ENCODE measurements around the gene LMLN. TPM values are rescaled to one million over a fixed set of nuclear protein-coding genes. Genes with fewer than 3 reads are reported as not detected.
A peak's percentile ranks its signal among the peaks of the same experiment; 100 is the strongest.
"Not testable (repeated sequence)": the region's sequence is repeated elsewhere in the genome, so short reads cannot be mapped to it uniquely, and the experiment has no call there.

LMLN gene, protein sequence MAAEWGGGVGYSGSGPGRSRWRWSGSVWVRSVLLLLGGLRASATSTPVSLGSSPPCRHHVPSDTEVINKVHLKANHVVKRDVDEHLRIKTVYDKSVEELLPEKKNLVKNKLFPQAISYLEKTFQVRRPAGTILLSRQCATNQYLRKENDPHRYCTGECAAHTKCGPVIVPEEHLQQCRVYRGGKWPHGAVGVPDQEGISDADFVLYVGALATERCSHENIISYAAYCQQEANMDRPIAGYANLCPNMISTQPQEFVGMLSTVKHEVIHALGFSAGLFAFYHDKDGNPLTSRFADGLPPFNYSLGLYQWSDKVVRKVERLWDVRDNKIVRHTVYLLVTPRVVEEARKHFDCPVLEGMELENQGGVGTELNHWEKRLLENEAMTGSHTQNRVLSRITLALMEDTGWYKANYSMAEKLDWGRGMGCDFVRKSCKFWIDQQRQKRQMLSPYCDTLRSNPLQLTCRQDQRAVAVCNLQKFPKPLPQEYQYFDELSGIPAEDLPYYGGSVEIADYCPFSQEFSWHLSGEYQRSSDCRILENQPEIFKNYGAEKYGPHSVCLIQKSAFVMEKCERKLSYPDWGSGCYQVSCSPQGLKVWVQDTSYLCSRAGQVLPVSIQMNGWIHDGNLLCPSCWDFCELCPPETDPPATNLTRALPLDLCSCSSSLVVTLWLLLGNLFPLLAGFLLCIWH
- 1 to 10 TPM; 2.3 to 4.5 (median 4.0) TPM for total RNA-seq
- 3.3 TPM for total RNA-seq (2013)

DNA sequence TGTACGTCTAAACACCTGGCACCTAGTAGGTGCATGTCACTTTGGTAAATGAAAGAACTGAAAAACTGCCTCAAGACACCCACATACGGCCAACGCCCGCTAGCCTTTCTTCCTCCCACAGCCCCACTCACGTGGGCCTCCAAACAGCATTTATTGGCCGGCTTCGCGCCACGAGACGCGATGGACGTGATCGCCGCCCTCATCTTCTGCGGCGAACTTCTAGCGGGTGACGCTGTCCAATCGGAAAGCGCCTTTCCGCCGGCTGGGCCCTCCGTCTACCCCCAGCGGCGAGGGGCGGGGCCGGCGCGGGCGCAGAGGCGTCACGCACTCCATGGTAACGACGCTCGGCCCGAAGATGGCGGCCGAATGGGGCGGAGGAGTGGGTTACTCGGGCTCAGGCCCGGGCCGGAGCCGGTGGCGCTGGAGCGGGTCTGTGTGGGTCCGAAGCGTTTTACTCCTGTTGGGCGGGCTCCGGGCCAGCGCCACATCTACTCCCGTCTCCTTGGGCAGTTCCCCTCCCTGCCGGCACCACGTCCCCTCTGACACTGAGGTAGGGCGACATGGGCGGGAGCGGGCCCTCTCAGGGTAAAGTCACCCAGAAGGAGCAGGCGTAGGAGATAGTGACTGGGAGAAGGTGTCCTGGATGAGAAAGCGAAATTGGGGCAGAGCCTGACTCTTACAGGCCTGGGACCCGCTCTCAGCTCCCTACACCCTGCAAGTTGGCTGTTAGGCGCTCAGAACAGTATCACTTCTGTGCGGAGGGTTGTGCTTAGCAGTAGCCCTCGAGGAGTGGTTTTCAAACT lies at the start of gene LMLN:
TSS of gene LMLN (plus strand) at position 327 of the 803 bp plus-strand sequence. CDS start at position 356, 29 bp downstream.
- Histone ChIP-seq H3K27me3 (ENCODE audit: control insufficient read depth, insufficient read depth, low read length) (no peaks in the 10 kb centered on the region), H3K9me3 (ENCODE audit: control insufficient read depth, insufficient read depth, low read length) (no peaks in the 10 kb centered on the region), H3K36me3 (ENCODE audit: control insufficient read depth, insufficient read depth, low read length) (peaks cover 17% of the 10 kb centered on the region), H3K4me3 (ENCODE audit: low read length) (peak within 1 kb of the TSS; percentile 90), H3K27ac (ENCODE audit: low read length) (peak within 1 kb of the TSS; percentile 80), H3K4me1 (ENCODE audit: control insufficient read depth, insufficient read depth, low read length) (peaks cover 22% of the 10 kb centered on the region)
- Mint-ChIP-seq H3K27me3 (ENCODE audit: low read depth in 2 of 2) (no peaks in the 10 kb centered on the region), H3K36me3 (no peaks in the 10 kb centered on the region), H3K4me3 (peak within 1 kb of the TSS; percentile 91), H3K9me3 (no peaks in the 10 kb centered on the region), H3K27ac (peak within 1 kb of the TSS; percentile 90 to 93), H3K4me1 (peaks cover 40 to 49% of the 10 kb centered on the region in 2 donors)
- under 1% methylated on average over 61 of the region's 62 CpGs for WGBS (ENCODE audit: insufficient coverage)
- ATAC-seq = peak; percentile 94 to 99 (median 94)
- TF ChIP-seq, protein P1, sequence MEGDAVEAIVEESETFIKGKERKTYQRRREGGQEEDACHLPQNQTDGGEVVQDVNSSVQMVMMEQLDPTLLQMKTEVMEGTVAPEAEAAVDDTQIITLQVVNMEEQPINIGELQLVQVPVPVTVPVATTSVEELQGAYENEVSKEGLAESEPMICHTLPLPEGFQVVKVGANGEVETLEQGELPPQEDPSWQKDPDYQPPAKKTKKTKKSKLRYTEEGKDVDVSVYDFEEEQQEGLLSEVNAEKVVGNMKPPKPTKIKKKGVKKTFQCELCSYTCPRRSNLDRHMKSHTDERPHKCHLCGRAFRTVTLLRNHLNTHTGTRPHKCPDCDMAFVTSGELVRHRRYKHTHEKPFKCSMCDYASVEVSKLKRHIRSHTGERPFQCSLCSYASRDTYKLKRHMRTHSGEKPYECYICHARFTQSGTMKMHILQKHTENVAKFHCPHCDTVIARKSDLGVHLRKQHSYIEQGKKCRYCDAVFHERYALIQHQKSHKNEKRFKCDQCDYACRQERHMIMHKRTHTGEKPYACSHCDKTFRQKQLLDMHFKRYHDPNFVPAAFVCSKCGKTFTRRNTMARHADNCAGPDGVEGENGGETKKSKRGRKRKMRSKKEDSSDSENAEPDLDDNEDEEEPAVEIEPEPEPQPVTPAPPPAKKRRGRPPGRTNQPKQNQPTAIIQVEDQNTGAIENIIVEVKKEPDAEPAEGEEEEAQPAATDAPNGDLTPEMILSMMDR (IDR thresholded peaks at IDR 0.05) = no peak
- peak; percentile 95 to 98 for DNase-seq
- intact Hi-C loops (cut with micrococcal nuclease) = loop anchor here (1.0 kb wide), 1 partner anchor 10 kb away; the partner anchor contains the start of gene RPL35A

DNA sequence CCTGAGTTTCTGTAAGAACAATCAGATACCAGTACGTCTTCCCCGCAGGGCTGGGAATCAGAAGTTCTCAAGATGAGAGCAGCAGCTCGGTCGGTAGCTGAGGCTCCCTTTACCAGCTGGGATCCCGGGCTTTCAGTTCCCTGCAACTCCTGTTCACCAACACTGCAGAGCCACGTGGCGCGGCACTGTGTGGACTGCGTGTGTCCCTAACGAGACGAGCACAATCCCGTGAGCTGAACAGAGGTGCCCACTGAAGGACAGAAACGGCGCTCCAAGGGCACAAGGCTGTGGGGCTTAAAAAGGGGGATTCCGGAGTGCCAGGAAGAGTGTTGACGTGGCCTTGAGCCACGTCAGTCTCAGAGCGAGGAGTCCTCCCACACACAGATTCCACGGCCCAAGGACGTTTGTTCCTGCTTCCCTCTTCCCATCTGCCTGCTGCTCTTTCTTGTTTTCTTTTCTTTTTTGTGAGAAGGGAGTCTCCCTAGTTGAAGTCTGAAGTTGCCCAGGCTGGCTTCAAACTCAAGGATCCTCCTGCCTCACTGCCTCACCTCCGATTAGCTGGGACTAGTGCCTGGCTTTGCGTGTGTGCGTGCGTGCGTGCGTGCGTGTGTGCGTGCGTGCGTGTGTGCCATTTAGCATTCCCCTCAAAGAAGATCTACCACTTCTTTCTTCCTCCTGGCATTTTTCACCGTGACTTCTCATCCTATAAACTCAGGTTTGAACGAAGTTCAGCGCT lies 47.1 kb upstream of the LMLN start:
- Histone ChIP-seq H3K4me3 (ENCODE audit: low read length) (no peak overlapping the region), H3K36me3 (ENCODE audit: control insufficient read depth, insufficient read depth, low read length) (no peaks in the 10 kb centered on the region), H3K27ac (ENCODE audit: low read length) (no peak overlapping the region), H3K27me3 (ENCODE audit: control insufficient read depth, insufficient read depth, low read length) (no peaks in the 10 kb centered on the region), H3K4me1 (ENCODE audit: control insufficient read depth, insufficient read depth, low read length) (no peaks in the 10 kb centered on the region), H3K9me3 (ENCODE audit: control insufficient read depth, insufficient read depth, low read length) (no peaks in the 10 kb centered on the region)
- ATAC-seq (peak in 1 of 3 donors; percentile 50), DNase-seq (peak in 1 of 2 donors; percentile 48)
- no peaks in the 10 kb centered on the region for H3K36me3 Mint-ChIP-seq
- no peaks in the 10 kb centered on the region for H3K4me1 Mint-ChIP-seq
- intact Hi-C loops (cut with micrococcal nuclease) = no loop called here
- no peaks in the 10 kb centered on the region for H3K9me3 Mint-ChIP-seq
- no peak overlapping the region for H3K27ac Mint-ChIP-seq
- H3K4me3 Mint-ChIP-seq = no peak overlapping the region
- TF ChIP-seq, protein P1 (IDR thresholded peaks at IDR 0.05) = no peak
- no peaks in the 10 kb centered on the region for H3K27me3 Mint-ChIP-seq (ENCODE audit: low read depth in 2 of 2)
- WGBS (ENCODE audit: insufficient coverage) = 82% methylated on average over 30 of the region's 33 CpGs

DNA sequence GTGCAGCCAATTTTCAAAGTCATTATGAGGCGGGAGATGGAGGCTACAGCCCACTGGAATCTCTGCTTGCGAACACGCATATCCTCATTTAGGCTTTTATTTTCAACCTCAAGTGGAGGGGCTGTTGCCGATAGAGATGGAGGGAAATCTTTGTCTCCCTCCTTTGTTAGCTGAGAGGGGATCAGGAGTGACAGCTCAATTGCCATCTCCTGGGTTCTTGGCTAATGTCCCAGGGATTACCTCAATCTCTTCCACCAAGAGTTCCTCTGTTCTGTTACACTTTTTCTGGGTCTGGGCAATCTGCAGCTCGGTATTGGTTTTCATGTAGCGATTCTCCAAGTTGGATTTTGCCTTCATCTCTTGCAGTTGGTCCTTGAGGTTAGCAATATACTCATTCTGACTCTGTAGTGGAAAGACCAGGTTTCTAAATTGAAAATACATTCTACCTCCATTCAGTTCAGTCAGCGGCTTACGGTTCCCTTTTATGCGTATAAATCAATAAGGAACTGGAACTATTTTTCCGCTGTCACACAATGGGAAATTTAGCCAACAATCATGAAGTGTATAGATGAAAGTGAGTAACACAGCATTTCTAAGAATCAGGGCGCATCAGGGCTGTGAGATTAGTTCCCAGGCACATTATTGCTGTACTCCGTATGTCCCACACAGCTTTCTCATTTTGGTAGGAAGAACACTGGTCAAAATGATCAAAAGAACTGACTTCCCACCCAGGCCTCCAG lies 46.2 kb upstream of the LMLN start:
- no peak for ATAC-seq

DNA sequence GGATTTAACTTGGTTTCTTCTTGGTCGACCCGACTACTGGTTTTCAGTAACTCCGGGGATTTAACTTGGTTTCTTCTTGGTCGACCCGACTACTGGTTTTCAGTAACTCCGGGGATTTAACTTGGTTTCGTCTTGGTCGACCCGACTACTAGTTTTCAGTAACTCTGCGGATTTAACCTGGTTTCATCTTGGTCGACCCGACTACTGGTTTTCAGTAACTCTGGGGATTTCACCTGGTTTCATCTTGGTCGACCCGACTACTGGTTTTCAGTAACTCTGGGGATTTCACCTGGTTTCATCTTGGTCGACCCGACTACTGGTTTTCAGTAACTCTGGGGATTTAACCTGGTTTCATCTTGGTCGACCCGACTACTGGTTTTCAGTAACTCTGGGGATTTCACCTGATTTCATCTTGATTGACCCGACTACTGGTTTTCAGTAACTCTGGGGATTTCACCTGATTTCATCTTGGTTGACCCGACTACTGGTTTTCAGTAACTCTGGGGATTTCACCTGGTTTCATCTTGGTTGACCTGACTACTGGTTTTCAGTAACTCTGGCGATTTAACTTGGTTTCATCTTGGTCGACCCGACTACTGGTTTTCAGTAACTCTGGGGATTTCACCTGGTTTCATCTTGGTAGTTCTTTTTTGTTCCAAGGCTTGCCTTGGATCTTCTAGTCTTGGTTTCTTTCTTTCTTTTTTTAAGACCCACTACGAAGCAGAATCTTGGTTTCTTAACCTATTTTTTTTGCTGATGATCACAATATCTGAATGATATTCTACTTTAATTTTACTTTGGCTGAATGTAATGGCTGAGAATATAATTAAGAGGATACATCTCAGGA lies 38.4 kb upstream of the LMLN start:
- H3K4me1 Mint-ChIP-seq; H3K9me3 Mint-ChIP-seq; H3K27me3 Mint-ChIP-seq (ENCODE audit: low read depth in 2 of 2); H3K4me3 ChIP-seq (ENCODE audit: low read length); H3K9me3 ChIP-seq (ENCODE audit: control insufficient read depth, insufficient read depth, low read length); H3K27ac Mint-ChIP-seq; H3K36me3 ChIP-seq (ENCODE audit: control insufficient read depth, insufficient read depth, low read length); H3K4me3 Mint-ChIP-seq; DNase-seq; H3K27ac ChIP-seq (ENCODE audit: low read length); H3K4me1 ChIP-seq (ENCODE audit: control insufficient read depth, insufficient read depth, low read length); intact Hi-C loops (cut with micrococcal nuclease); H3K36me3 Mint-ChIP-seq; ATAC-seq; H3K27me3 ChIP-seq (ENCODE audit: control insufficient read depth, insufficient read depth, low read length): not testable (repeated sequence)
- WGBS (ENCODE audit: insufficient coverage) = 71% methylated on average over 21 of the region's 24 CpGs

More for the DNA sequence above, 46.2 kb upstream of the LMLN start:
- H3K36me3 Mint-ChIP-seq = no peaks in the 10 kb centered on the region
- no peaks in the 10 kb centered on the region for H3K4me1 Mint-ChIP-seq
- Histone ChIP-seq H3K4me1 (ENCODE audit: control insufficient read depth, insufficient read depth, low read length) (no peaks in the 10 kb centered on the region), H3K4me3 (ENCODE audit: low read length) (no peak overlapping the region), H3K27me3 (ENCODE audit: control insufficient read depth, insufficient read depth, low read length) (no peaks in the 10 kb centered on the region), H3K27ac (ENCODE audit: low read length) (no peak overlapping the region), H3K9me3 (ENCODE audit: control insufficient read depth, insufficient read depth, low read length) (no peaks in the 10 kb centered on the region), H3K36me3 (ENCODE audit: control insufficient read depth, insufficient read depth, low read length) (no peaks in the 10 kb centered on the region)
- H3K4me3 Mint-ChIP-seq = no peak overlapping the region
- DNase-seq = no peak
- intact Hi-C loops (cut with micrococcal nuclease) = no loop called here
- H3K27me3 Mint-ChIP-seq (ENCODE audit: low read depth in 2 of 2) = no peaks in the 10 kb centered on the region
- WGBS (ENCODE audit: insufficient coverage) = 81% methylated on average over 12 of the region's 12 CpGs
- TF ChIP-seq, protein P1 (IDR thresholded peaks at IDR 0.05) = no peak
- no peaks in the 10 kb centered on the region for H3K9me3 Mint-ChIP-seq
- no peak overlapping the region for H3K27ac Mint-ChIP-seq

Data from natural killer cell (primary cell).